ENCODE results near the gene AMOTL2.

AMOTL2 gene

DNA sequence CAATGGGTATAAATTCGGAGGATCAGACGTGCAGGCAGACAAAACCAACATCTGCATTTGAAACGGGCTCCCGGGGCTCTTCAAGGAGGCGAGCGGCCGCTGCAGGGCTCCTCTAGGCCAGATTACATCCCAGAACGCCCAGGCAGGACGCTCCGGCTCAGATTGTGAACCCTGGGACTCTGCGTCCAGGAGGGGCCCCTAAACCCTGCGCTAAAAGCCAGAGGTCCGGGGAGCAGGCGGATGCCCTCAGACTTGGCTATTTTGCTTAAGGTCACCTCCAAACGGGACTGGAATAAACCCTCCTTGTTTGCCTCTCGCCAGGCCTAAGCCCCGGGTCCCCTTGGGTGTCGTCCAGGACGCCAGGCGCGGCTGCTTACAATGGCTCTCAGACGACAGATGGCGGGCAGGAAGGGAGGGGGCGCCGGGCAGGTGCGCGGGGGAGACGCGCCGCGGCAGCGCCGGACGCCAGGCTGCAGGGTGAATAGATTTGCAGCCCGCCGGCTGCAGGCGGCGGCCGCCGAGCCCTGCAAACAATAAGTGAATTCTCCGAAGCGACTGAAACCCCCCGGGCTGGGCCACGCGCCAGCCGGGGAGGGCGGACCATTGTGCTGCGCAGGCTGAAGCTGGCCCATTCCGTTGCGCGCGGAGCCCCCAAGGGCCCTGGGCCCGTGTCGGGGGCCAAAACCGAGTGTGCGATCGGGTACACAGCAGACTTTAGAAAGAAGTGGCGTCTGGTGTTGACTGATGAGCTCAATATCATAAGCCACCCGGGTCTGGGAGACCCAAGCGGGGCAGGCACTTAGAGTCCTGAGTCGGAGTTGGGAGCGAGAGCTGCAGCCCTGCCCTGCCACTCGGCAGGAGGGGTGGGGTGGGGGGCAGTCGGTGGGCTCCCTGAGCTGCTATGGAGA lies 32.3 kb upstream of the AMOTL2 start:
- Histone ChIP-seq H3K9ac (ENCODE audit: low read length) (no peak overlapping the region), H3K27me3 (ENCODE audit: insufficient read depth, low read length) (no peaks in the 10 kb centered on the region)
- TF ChIP-seq EZH2 (IDR thresholded peaks at IDR 0.05; ENCODE audit: borderline replicate concordance, low read length), result no peak
- no peak for TF ChIP-seq CTCF (IDR thresholded peaks at IDR 0.05; ENCODE audit: low read length)

DNA sequence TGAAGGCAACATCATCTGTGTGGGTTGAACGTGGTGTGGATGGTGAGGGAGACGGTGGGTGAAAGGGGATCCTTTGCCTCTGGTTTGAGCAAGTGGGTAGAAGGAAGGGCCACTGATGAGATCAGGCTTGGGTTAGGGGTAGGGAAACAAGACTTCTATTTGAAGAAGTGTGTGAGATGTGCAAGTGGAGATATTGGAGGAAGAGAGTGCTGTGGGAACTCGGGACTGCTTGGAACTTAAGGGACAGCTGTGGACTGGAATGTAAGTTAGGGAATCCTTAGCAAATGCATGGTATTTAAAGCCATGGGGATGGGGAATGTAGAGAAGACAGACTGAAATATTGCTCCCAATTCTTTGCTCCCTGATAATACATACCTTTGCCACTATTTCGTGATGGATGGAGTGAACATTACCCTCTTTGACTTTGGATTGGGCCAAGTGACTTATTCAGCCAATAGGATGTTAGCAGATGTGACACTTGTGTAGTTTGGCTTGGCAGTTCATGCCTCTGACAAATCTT lies 30.2 kb upstream of the AMOTL2 start:
- Histone ChIP-seq H3K27me3 (ENCODE audit: insufficient read depth, low read length) (no peaks in the 10 kb centered on the region), H3K9me3 (ENCODE audit: low read length) (peaks cover 7% of the 10 kb centered on the region; the same call in 1 of the 2 replicates), H3K27ac (ENCODE audit: low read depth, low read length, poor library complexity, severe bottlenecking) (no peak overlapping the region), H3K79me2 (ENCODE audit: insufficient read depth, low read length) (no peaks in the 10 kb centered on the region), H3K36me3 (ENCODE audit: insufficient read depth, low read length) (no peaks in the 10 kb centered on the region), H3K4me1 (ENCODE audit: insufficient read depth, low read length, severe bottlenecking) (no peaks in the 10 kb centered on the region), H3K9ac (ENCODE audit: low read length) (no peak overlapping the region), H3F3A (ENCODE audit: insufficient read depth, low read length) (no peaks in the 10 kb centered on the region), H2AFZ (ENCODE audit: low read length) (no peak overlapping the region), H3K9me2 (ENCODE audit: low read depth, low read length) (no peaks in the 10 kb centered on the region), H4K20me1 (ENCODE audit: insufficient read depth, low read length) (no peaks in the 10 kb centered on the region), H3K4me2 (ENCODE audit: low read length) (no peak overlapping the region), H3K4me3 (ENCODE audit: low read depth, low read length, poor library complexity, severe bottlenecking) (no peak overlapping the region)
- TF ChIP-seq EZH2 (IDR thresholded peaks at IDR 0.05; ENCODE audit: borderline replicate concordance, low read length) (no peak), CTCF (IDR thresholded peaks at IDR 0.05; ENCODE audit: low read length) (no peak)

More for the DNA sequence above, 32.3 kb upstream of the AMOTL2 start:
- Histone ChIP-seq H3K4me1 (ENCODE audit: insufficient read depth, low read length, severe bottlenecking) (no peaks in the 10 kb centered on the region), H3K27ac (ENCODE audit: low read depth, low read length, poor library complexity, severe bottlenecking) (no peak overlapping the region), H3K79me2 (ENCODE audit: insufficient read depth, low read length) (no peaks in the 10 kb centered on the region), H3K4me3 (ENCODE audit: low read depth, low read length, poor library complexity, severe bottlenecking) (no peak overlapping the region), H3K9me2 (ENCODE audit: low read depth, low read length) (no peaks in the 10 kb centered on the region), H2AFZ (ENCODE audit: low read length) (no peak overlapping the region), H3F3A (ENCODE audit: insufficient read depth, low read length) (no peaks in the 10 kb centered on the region), H3K36me3 (ENCODE audit: insufficient read depth, low read length) (no peaks in the 10 kb centered on the region), H3K9me3 (ENCODE audit: low read length) (peaks cover 3% of the 10 kb centered on the region; the same call in 1 of the 2 replicates), H3K4me2 (ENCODE audit: low read length) (no peak overlapping the region), H4K20me1 (ENCODE audit: insufficient read depth, low read length) (no peaks in the 10 kb centered on the region)

GRCh38 chr3:134397755-134398154 lies 23.5 kb upstream of the AMOTL2 start:
- Histone ChIP-seq H3K4me1 (ENCODE audit: insufficient read depth, low read length, severe bottlenecking) (no peaks in the 10 kb centered on the region), H3K27me3 (ENCODE audit: insufficient read depth, low read length) (no peaks in the 10 kb centered on the region; the same call in 1 of the 2 replicates), H3K4me2 (ENCODE audit: low read length) (no peak overlapping the region), H2AFZ (ENCODE audit: low read length) (no peak overlapping the region), H3K36me3 (ENCODE audit: insufficient read depth, low read length) (no peaks in the 10 kb centered on the region), H3K4me3 (ENCODE audit: low read depth, low read length, poor library complexity, severe bottlenecking) (no peak overlapping the region), H3F3A (ENCODE audit: insufficient read depth, low read length) (no peaks in the 10 kb centered on the region), H3K79me2 (ENCODE audit: insufficient read depth, low read length) (no peaks in the 10 kb centered on the region), H3K27ac (ENCODE audit: low read depth, low read length, poor library complexity, severe bottlenecking) (no peak overlapping the region), H3K9me2 (ENCODE audit: low read depth, low read length) (no peaks in the 10 kb centered on the region), H3K9me3 (ENCODE audit: low read length) (peaks cover 7% of the 10 kb centered on the region; the same call in 1 of the 2 replicates), H3K9ac (ENCODE audit: low read length) (no peak overlapping the region), H4K20me1 (ENCODE audit: insufficient read depth, low read length) (no peaks in the 10 kb centered on the region)
- no peak for TF ChIP-seq CTCF (IDR thresholded peaks at IDR 0.05; ENCODE audit: low read length)
- no peak for TF ChIP-seq EZH2 (IDR thresholded peaks at IDR 0.05; ENCODE audit: borderline replicate concordance, low read length)
